ENCODE measurements around the gene CRAMP1.

Gene CRAMP1

GRCh38 chr16:1638757-1639156 lies 26.6 kb downstream of the CRAMP1 start:
- no peaks in the 10 kb centered on the region; the same call in 1 of the 2 replicates for H3K79me2 ChIP-seq (ENCODE audit: low read length)
- H3K9me2 ChIP-seq (replicated peaks; ENCODE audit: insufficient read depth, low read length) = no peaks in the 10 kb centered on the region
- no peaks in the 10 kb centered on the region for H3K4me1 ChIP-seq (ENCODE audit: low read length)
- peaks cover 6% of the 10 kb centered on the region; the same call in 1 of the 2 replicates for H3K36me3 ChIP-seq (replicated peaks; ENCODE audit: insufficient read depth, low read length)
- no peaks in the 10 kb centered on the region for H3F3A ChIP-seq (ENCODE audit: insufficient read depth, low read length)
- H3K9ac ChIP-seq (ENCODE audit: low read length) = no peak overlapping the region
- H3K4me3 ChIP-seq (ENCODE audit: low read length) = no peak overlapping the region
- no peak for DNase-seq
- H2AFZ ChIP-seq (ENCODE audit: low read length) = no peak overlapping the region
- H3K27me3 ChIP-seq (replicated peaks; ENCODE audit: insufficient read depth, low read length) = no peaks in the 10 kb centered on the region
- no peaks in the 10 kb centered on the region for H3K9me3 ChIP-seq (replicated peaks; ENCODE audit: insufficient read depth, low read length)
- H4K20me1 ChIP-seq (ENCODE audit: insufficient read depth, low read length) = no peaks in the 10 kb centered on the region
- no peak overlapping the region for H3K27ac ChIP-seq (ENCODE audit: low read length)
- TF ChIP-seq EZH2phosphoT487 (IDR thresholded peaks at IDR 0.05; ENCODE audit: low read length) = no peak
- no peak for TF ChIP-seq EZH2 (optimal IDR thresholded peaks at IDR 0.05; ENCODE audit: low read depth, low read length)
- no peak for TF ChIP-seq CTCF (IDR thresholded peaks at IDR 0.05; ENCODE audit: low read length)
- no peak overlapping the region for H3K4me2 ChIP-seq (ENCODE audit: low read depth, low read length)

GRCh38 chr16:1639282-1639681 lies 27.1 kb downstream of the CRAMP1 start:
- H2AFZ ChIP-seq (ENCODE audit: low read length) = no peak overlapping the region
- H3K27ac ChIP-seq (ENCODE audit: low read length) = no peak overlapping the region
- DNase-seq = no peak
- no peak overlapping the region for H3K9ac ChIP-seq (ENCODE audit: low read length)
- H3K79me2 ChIP-seq (ENCODE audit: low read length) = no peaks in the 10 kb centered on the region; the same call in 1 of the 2 replicates
- no peaks in the 10 kb centered on the region for H3K4me1 ChIP-seq (ENCODE audit: low read length)
- no peaks in the 10 kb centered on the region for H3K9me2 ChIP-seq (replicated peaks; ENCODE audit: insufficient read depth, low read length)
- peaks cover 6% of the 10 kb centered on the region; the same call in 1 of the 2 replicates for H3K36me3 ChIP-seq (replicated peaks; ENCODE audit: insufficient read depth, low read length)
- H3K4me3 ChIP-seq (ENCODE audit: low read length) = no peak overlapping the region
- H3F3A ChIP-seq (ENCODE audit: insufficient read depth, low read length) = no peaks in the 10 kb centered on the region
- TF ChIP-seq EZH2 (optimal IDR thresholded peaks at IDR 0.05; ENCODE audit: low read depth, low read length) (no peak), CTCF (IDR thresholded peaks at IDR 0.05; ENCODE audit: low read length) (no peak), EZH2phosphoT487 (IDR thresholded peaks at IDR 0.05; ENCODE audit: low read length) (no peak)
- H3K27me3 ChIP-seq (replicated peaks; ENCODE audit: insufficient read depth, low read length) = no peaks in the 10 kb centered on the region
- no peaks in the 10 kb centered on the region for H4K20me1 ChIP-seq (ENCODE audit: insufficient read depth, low read length)
- no peaks in the 10 kb centered on the region for H3K9me3 ChIP-seq (replicated peaks; ENCODE audit: insufficient read depth, low read length)
- H3K4me2 ChIP-seq (ENCODE audit: low read depth, low read length) = no peak overlapping the region

GRCh38 chr16:1639860-1640259 lies 27.7 kb downstream of the CRAMP1 start:
- TF ChIP-seq CTCF (IDR thresholded peaks at IDR 0.05; ENCODE audit: low read length) (no peak), EZH2 (optimal IDR thresholded peaks at IDR 0.05; ENCODE audit: low read depth, low read length) (no peak), EZH2phosphoT487 (IDR thresholded peaks at IDR 0.05; ENCODE audit: low read length) (no peak)
- H3K9me2 ChIP-seq (replicated peaks; ENCODE audit: insufficient read depth, low read length) = no peaks in the 10 kb centered on the region
- no peaks in the 10 kb centered on the region for H3K27me3 ChIP-seq (replicated peaks; ENCODE audit: insufficient read depth, low read length)
- no peak overlapping the region for H3K4me3 ChIP-seq (ENCODE audit: low read length)
- H3K79me2 ChIP-seq (ENCODE audit: low read length) = no peaks in the 10 kb centered on the region
- DNase-seq = no peak
- no peak overlapping the region for H3K9ac ChIP-seq (ENCODE audit: low read length)
- H3F3A ChIP-seq (ENCODE audit: insufficient read depth, low read length) = no peaks in the 10 kb centered on the region
- H3K9me3 ChIP-seq (replicated peaks; ENCODE audit: insufficient read depth, low read length) = no peaks in the 10 kb centered on the region
- H3K36me3 ChIP-seq (replicated peaks; ENCODE audit: insufficient read depth, low read length) = peaks cover 6% of the 10 kb centered on the region; the same call in 1 of the 2 replicates
- H3K4me2 ChIP-seq (ENCODE audit: low read depth, low read length) = no peak overlapping the region
- no peaks in the 10 kb centered on the region for H4K20me1 ChIP-seq (ENCODE audit: insufficient read depth, low read length)
- H2AFZ ChIP-seq (ENCODE audit: low read length) = no peak overlapping the region
- H3K27ac ChIP-seq (ENCODE audit: low read length) = no peak overlapping the region
- no peaks in the 10 kb centered on the region for H3K4me1 ChIP-seq (ENCODE audit: low read length)
